GM21737 (cell line): ENCODE measurements around the gene MICOS13.

Experiments
- ATAC-seq: cut with Tn5 transposase; IDR thresholded peaks from one replicate; pipeline ENCODE4 v1.9.1; 2021; ENCODE audit warnings: mild to moderate bottlenecking, moderate library complexity; ENCODE audit not compliant: unreplicated experiment

MICOS13 gene

GRCh38 chr19:5700455-5701092 is 20.3 kb upstream of the MICOS13 start:
- no peak for ATAC-seq

- ATAC-seq: no peak
Observed at GRCh38 chr19:5698635-5699422, 18.5 kb upstream of the MICOS13 start.

GRCh38 chr19:5697890-5698634 is 17.7 kb upstream of the MICOS13 start:
- ATAC-seq: no peak

- ATAC-seq: no peak
Observed at GRCh38 chr19:5697022-5697889, 16.9 kb upstream of the MICOS13 start.

GRCh38 chr19:5696196-5697021 is 16.1 kb upstream of the MICOS13 start:
- no peak for ATAC-seq

GRCh38 chr19:5695649-5696195 is 15.4 kb upstream of the MICOS13 start:
- ATAC-seq: no peak

GRCh38 chr19:5694956-5695648 is 14.8 kb upstream of the MICOS13 start:
- ATAC-seq: no peak

- no peak for ATAC-seq
Observed at GRCh38 chr19:5694167-5694955, 14.0 kb upstream of the MICOS13 start.

- no peak for ATAC-seq
Observed at GRCh38 chr19:5693195-5694166, 13.2 kb upstream of the MICOS13 start.

- no peak for ATAC-seq
Observed at GRCh38 chr19:5692723-5693194, 12.4 kb upstream of the MICOS13 start.

GRCh38 chr19:5691822-5692722 is 11.8 kb upstream of the MICOS13 start:
- no peak for ATAC-seq

GRCh38 chr19:5690955-5691821 is 10.9 kb upstream of the MICOS13 start:
- no peak for ATAC-seq

GRCh38 chr19:5690125-5690954 is 10.0 kb upstream of the MICOS13 start, which contains the start of gene RPL36:
TSS of gene RPL36 (plus strand) at chr19:5690295. CDS start at chr19:5690508, 213 bp downstream.
- ATAC-seq: peak; percentile 49
